ENCODE measurements around the gene GPR34. TPM values are rescaled to one million over a fixed set of nuclear protein-coding genes. Genes with fewer than 3 reads are reported as not detected.

Gene GPR34
- total and polyA plus RNA-seq, 2 of the 4 experiments (the other 2 are of a cell fraction), result not detected

- Histone ChIP-seq H3K56ac (ENCODE audit: extremely low read depth, insufficient read depth, low read length) (no peak overlapping the region), H3K9me1 (ENCODE audit: insufficient read depth, low read length) (no peaks in the 10 kb centered on the region), H3K4me1 (ENCODE audit: control insufficient read depth, insufficient read depth, low read length) (no peaks in the 10 kb centered on the region), H4K8ac (ENCODE audit: low read depth in 2 of 2, low read length in 2 of 2) (no peak overlapping the region), H3K4me2 (ENCODE audit: low read depth, low read length) (no peak overlapping the region), H3K9me3 (ENCODE audit: control insufficient read depth, insufficient read depth, low read length) (no peaks in the 10 kb centered on the region), H3K23ac (ENCODE audit: low read depth, low read length) (no peak overlapping the region), H4K20me1 (ENCODE audit: insufficient read depth, low read length) (no peaks in the 10 kb centered on the region), H2BK20ac (ENCODE audit: low read depth, low read length) (no peak overlapping the region), H3K79me1 (ENCODE audit: low read depth in 1 of 2, low read length in 2 of 2) (no peaks in the 10 kb centered on the region), H2AK5ac (ENCODE audit: low read depth, low read length) (no peak overlapping the region), H3K4me3 (ENCODE audit: insufficient read depth, low read depth, low read length) (no peak overlapping the region), H3K4ac (ENCODE audit: low read depth, low read length) (no peak overlapping the region), H2BK120ac (ENCODE audit: low read depth, low read length) (no peak overlapping the region), H3K14ac (replicated peaks; ENCODE audit: low read depth, low read length) (no peak overlapping the region), H3K27me3 (ENCODE audit: control insufficient read depth, insufficient read depth, low read length) (no peaks in the 10 kb centered on the region), H3K36me3 (ENCODE audit: control insufficient read depth, insufficient read depth, low read length) (no peaks in the 10 kb centered on the region), H2AK9ac (replicated peaks; ENCODE audit: low read depth, low read length, poor library complexity) (no peak overlapping the region), H3K9ac (ENCODE audit: low read depth, low read length) (no peak overlapping the region), H3K27ac (ENCODE audit: insufficient read depth, low read length) (no peak overlapping the region), H3K18ac (ENCODE audit: low read depth, low read length) (no peak overlapping the region), H4K91ac (ENCODE audit: insufficient read depth, low read depth, low read length) (no peak overlapping the region), H2AFZ (replicated peaks; ENCODE audit: low read length, poor library complexity) (no peak overlapping the region), H4K5ac (ENCODE audit: low read depth, low read length) (no peak overlapping the region), H2BK5ac (ENCODE audit: low read depth, low read length, poor library complexity, severe bottlenecking) (no peak overlapping the region), H2BK15ac (ENCODE audit: low read depth, low read length) (no peak overlapping the region)
- BruUV-seq (replicated peaks), result no TSS peak
- intact Hi-C loops (cut with micrococcal nuclease), result no loop called here
- no peak for ATAC-seq (ENCODE audit: low read depth)
- DNase-seq, result no peak
- dilution Hi-C loops (cut with HindIII; ENCODE audit: low sequenced_read_pairs, unreplicated experiment), result no loop called here
- 67% methylated on average over 1 of the region's 6 CpGs; no CpG with 5 or more reads in 1 of the 2 experiments for WGBS, 2 experiments (ENCODE audit: extremely low coverage in 2 of 2, insufficient read length in 1 of 2)
- in situ Hi-C loops (cut with MboI; ENCODE audit: low sequenced_read_pairs), result no loop called here
- CTCF ChIA-PET, result no interaction called here
- POLR2A ChIA-PET (ENCODE audit: unreplicated experiment), result interaction anchor here (0.6 kb wide), 1 partner anchor 18 kb away, joined by 3 read pairs; no protein-coding TSS in a partner anchor
- TF ChIP-seq SMC3 (IDR thresholded peaks at IDR 0.05; ENCODE audit: low read depth, low read length) (no peak), MAFK (IDR thresholded peaks at IDR 0.05; ENCODE audit: low read depth, low read length) (no peak), RFX5 (IDR thresholded peaks at IDR 0.05; ENCODE audit: low read depth, low read length) (no peak), MAZ (IDR thresholded peaks at IDR 0.05; ENCODE audit: borderline replicate concordance, low read depth, low read length) (no peak), ELK1 (IDR thresholded peaks at IDR 0.05; ENCODE audit: borderline replicate concordance, low read depth, low read length) (no peak), CEBPB (IDR thresholded peaks at IDR 0.05; ENCODE audit: low read depth, low read length) (no peak), NFE2L2 (IDR thresholded peaks at IDR 0.05; ENCODE audit: low read depth, low read length) (no peak), CHD1 (IDR thresholded peaks at IDR 0.05; ENCODE audit: low read depth, low read length) (no peak), FOS (IDR thresholded peaks at IDR 0.05; ENCODE audit: low read depth, low read length) (no peak), BHLHE40 (IDR thresholded peaks at IDR 0.05; ENCODE audit: low read depth, low read length) (no peak), RAD21 (IDR thresholded peaks at IDR 0.05; ENCODE audit: low read length) (no peak), USF2 (IDR thresholded peaks at IDR 0.05; ENCODE audit: low read depth, low read length) (no peak), CTCF (conservative IDR thresholded peaks at IDR 0.05; ENCODE audit: low read depth, low read length) (no peak), MXI1 (IDR thresholded peaks at IDR 0.05; ENCODE audit: borderline replicate concordance, low read depth, low read length) (no peak)
These were observed 11.4 kb upstream of the GPR34 start for GRCh38 chrX:41677183-41678060.
